SK-N-MC (cell line): ENCODE results near the gene CNFN.

Experiments
- EZH2 ChIP-seq: fragments of 200-600 bp; sonication (generic); IDR thresholded peaks from one replicate; pipeline ENCODE4 v1.6.1; 2017; ENCODE audit warnings: antibody characterized with exemption
- FOXP2 ChIP-seq: optimal IDR thresholded peaks from 2 replicates; pipeline ENCODE3; 2011; ENCODE audit warnings: mild to moderate bottlenecking, moderate library complexity; ENCODE audit not compliant: insufficient read depth; ENCODE audit errors: extremely low read length, control extremely low read depth
- POLR2AphosphoS5 ChIP-seq: IDR thresholded peaks from 2 replicates; pipeline ENCODE4 v1.6.1; 2012; ENCODE audit warnings: mild to moderate bottlenecking, low read depth, low read length, borderline replicate concordance

- TF ChIP-seq POLR2AphosphoS5 = no peak
- no peak for TF ChIP-seq EZH2
- TF ChIP-seq FOXP2 = no peak
Observed at GRCh38 chr19:42368765-42369164, 21.3 kb downstream of the CNFN start.
